Fibroblast of pulmonary artery (primary cell): Measurements from ENCODE around the gene DOCK9.

Experiments
- DNase-seq: peaks from one replicate; pipeline ENCODE4 v3.0.0-alpha.2; 2010; ENCODE audit warnings: low read depth
- H3K4me3 ChIP-seq: replicated peaks from 2 replicates; pipeline ENCODE4 v1.5.1; 2011; ENCODE audit warnings: low read depth, mild to moderate bottlenecking, control low read depth, low read length, moderate library complexity
- TF ChIP-seq, protein P1 (sequence below): IDR thresholded peaks from 2 replicates; pipeline ENCODE4 v1.5.1; 2011; ENCODE audit warnings: mild to moderate bottlenecking, control low read depth, low read length, inconsistent platforms; ENCODE audit errors: missing control alignments

DOCK9 gene

DNA sequence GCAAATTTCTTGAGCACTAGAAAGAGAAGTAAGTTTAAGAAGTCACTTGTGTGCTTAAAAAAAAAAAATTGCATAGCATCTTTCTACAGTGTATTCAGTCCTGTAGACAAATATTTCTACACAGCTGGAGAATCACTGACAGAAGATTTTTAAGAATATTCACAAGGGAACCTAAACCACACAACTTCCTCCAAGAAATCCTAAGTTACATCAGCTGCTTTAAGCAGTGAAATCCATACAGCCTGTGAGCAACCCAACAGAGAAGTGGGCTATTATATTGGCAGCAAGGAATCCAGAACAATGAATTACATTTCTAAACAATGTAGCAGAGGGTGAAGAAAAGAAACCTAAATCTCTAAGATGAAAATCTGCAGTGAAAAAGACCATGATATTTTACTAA is 1.5 kb downstream of the DOCK9 start:
- peak overlapping the region; percentile 57 for H3K4me3 ChIP-seq
- TF ChIP-seq, protein P1, sequence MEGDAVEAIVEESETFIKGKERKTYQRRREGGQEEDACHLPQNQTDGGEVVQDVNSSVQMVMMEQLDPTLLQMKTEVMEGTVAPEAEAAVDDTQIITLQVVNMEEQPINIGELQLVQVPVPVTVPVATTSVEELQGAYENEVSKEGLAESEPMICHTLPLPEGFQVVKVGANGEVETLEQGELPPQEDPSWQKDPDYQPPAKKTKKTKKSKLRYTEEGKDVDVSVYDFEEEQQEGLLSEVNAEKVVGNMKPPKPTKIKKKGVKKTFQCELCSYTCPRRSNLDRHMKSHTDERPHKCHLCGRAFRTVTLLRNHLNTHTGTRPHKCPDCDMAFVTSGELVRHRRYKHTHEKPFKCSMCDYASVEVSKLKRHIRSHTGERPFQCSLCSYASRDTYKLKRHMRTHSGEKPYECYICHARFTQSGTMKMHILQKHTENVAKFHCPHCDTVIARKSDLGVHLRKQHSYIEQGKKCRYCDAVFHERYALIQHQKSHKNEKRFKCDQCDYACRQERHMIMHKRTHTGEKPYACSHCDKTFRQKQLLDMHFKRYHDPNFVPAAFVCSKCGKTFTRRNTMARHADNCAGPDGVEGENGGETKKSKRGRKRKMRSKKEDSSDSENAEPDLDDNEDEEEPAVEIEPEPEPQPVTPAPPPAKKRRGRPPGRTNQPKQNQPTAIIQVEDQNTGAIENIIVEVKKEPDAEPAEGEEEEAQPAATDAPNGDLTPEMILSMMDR = no peak
- peak; percentile 50 for DNase-seq

DNA sequence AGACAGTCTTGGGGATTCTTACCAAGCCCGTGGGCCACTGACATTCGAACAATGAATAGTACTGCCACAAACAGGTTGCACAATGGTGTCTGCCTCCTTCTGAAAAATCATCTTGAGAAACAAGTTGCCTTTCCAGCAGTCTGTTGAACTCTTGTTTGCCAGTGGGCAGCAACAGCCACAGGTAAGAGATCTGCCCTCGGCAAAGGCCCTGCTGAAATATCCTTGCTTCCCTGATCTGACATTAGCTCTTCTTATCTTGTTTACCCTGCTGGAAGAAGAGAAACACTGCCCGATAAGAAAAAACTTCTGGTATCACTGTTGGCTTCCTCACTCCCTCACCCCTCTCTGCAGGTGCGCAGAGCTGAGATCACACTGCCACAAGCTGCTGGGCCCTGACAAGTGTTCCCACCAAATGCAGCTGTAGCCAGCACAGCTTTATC is 2.0 kb downstream of the DOCK9 start:
- DNase-seq = peak; percentile 43
- TF ChIP-seq, protein P1 = no peak
- H3K4me3 ChIP-seq = peak overlapping the region; percentile 57

DNA sequence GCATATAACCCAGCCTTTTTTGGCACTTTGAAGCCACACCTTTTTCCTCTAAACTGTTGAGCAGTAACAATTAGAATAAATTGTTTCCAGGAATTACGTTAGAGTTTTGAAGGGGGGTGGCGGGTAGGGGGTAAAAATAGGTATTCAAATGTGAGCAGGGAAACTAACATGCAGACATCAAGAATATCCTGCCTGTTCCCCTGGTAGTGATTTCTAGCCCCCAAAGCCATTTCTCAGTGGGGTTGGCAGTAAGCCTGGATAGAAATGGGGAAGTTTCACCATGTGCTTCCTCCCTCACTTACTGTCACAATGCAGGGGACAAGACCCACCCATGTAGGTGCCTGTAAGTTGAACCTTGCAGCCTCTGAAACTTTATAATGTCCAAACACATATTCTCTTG is 3.8 kb downstream of the DOCK9 start:
- no peak for DNase-seq
- TF ChIP-seq, protein P1 = no peak
- no peak overlapping the region for H3K4me3 ChIP-seq

GRCh38 chr13:98972627-98973026 is 5.2 kb downstream of the DOCK9 start:
- TF ChIP-seq, protein P1 = no peak
- H3K4me3 ChIP-seq = no peak overlapping the region
- peak; percentile 62 for DNase-seq

DNA sequence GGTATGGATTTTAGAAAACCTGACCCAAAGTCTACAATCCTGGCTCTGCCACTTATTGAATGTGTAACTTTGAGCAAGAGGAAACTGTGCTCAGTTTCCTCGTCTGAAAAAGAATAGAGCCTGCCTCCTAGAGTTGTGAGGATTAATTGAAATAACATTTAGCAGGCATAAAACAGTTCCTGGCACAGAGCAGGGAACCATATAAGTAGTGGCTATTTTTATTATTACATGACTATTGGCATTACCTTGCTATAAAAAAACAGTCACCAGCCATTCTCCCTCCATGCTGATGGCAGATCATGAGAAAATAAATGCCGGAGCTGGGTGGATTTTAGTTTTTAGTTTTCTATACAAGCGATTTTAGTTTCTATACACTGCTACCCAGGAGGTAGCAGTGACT is 5.8 kb downstream of the DOCK9 start:
- TF ChIP-seq, protein P1 = no peak
- H3K4me3 ChIP-seq = no peak overlapping the region
- DNase-seq = no peak

GRCh38 chr13:98970330-98970729 is 7.5 kb downstream of the DOCK9 start:
- H3K4me3 ChIP-seq = no peak overlapping the region
- TF ChIP-seq, protein P1 = no peak
- no peak for DNase-seq

DNA sequence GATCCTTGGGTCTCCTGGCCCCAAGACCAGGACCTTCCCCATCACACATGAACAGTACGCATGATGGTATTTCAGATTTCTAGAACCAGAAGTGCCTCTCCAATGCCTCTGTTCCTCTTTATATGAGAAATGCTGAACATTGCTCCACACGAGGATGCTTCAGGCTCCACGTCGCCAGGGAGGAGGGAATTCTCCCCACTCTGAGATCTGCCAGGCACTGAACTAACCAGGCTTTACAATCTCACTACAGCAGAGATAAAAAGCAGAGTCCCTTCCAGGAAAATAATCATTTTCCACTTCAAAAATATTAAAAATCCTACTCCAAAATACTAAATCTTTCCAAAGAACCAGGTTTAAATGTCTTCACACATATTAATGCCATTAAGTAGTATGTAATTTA is 10.4 kb downstream of the DOCK9 start:
- no peak for DNase-seq
- no peak overlapping the region for H3K4me3 ChIP-seq
- TF ChIP-seq, protein P1 = no peak
